Measurements from ENCODE around the gene BRIP1.

The BRIP1 gene

GRCh38 chr17:61862975-61863800, at the start of gene BRIP1:
Gene BRIP1 (minus strand): TSS chr17:61863528. CDS start chr17:61861539, 1,989 bp downstream.
- Histone ChIP-seq H3K9ac (no peak within 1 kb of the TSS), H3K9me3 (ENCODE audit: control insufficient read depth, low read length) (no peaks in the 10 kb centered on the region), H3K4me3 (ENCODE audit: low read depth, low read length) (peak within 1 kb of the TSS; percentile 87), H3K4me2 (ENCODE audit: low read length) (peak within 1 kb of the TSS; percentile 93), H3K36me3 (ENCODE audit: control insufficient read depth, insufficient read depth, low read length) (no peaks in the 10 kb centered on the region), H3K79me2 (no peaks in the 10 kb centered on the region), H3K4me1 (no peaks in the 10 kb centered on the region), H3K27me3 (ENCODE audit: control insufficient read depth, insufficient read depth, low read length) (no peaks in the 10 kb centered on the region), H2AFZ (peak within 1 kb of the TSS; percentile 91), H3K27ac (peak within 1 kb of the TSS; percentile 21)
- TF ChIP-seq CTCF (IDR thresholded peaks at IDR 0.05), result no peak

DNA sequence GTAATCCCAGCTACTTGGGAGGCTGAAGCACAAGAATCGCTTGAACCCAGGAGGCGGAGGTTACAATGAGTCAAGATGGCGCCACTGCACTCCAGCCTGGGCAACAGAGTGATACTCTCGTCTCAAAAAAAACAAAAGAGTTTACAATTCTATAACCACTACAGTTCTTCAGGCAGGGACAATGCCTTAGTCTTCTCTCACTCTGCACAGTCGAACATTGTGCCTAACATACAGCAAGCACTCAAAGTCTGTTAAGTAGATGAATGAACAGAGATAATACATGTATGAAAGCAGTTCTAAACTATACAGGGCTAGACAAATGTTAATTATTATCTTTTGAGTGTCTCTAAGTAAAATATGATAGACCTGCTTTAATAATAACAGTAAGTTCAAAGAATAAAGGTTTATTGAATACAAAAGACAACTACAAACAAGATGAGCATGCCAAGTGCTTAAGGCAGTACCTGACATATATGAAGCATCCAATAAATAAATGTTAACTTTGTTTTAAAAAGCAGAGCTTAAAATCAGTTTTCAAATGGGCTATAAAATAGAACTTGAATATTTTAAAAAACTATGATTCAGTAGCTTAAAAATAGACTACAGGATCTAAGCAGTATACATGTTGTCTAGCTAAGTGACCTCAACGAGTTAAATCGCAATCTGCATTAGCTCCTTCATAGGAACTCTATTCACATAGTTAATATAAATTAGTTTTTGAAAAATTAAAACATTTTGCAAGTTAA, 45.1 kb upstream of the BRIP1 start:
- H3K27ac ChIP-seq, result no peak overlapping the region
- H3K79me2 ChIP-seq, result no peaks in the 10 kb centered on the region
- no peak overlapping the region for H3K4me2 ChIP-seq (ENCODE audit: low read length)
- H3K9me3 ChIP-seq (ENCODE audit: control insufficient read depth, low read length), result no peaks in the 10 kb centered on the region
- H3K27me3 ChIP-seq (ENCODE audit: control insufficient read depth, insufficient read depth, low read length), result no peaks in the 10 kb centered on the region
- no peak overlapping the region for H3K4me3 ChIP-seq (ENCODE audit: low read depth, low read length)
- H3K9ac ChIP-seq, result no peak overlapping the region
- TF ChIP-seq CTCF (IDR thresholded peaks at IDR 0.05), result no peak
- no peak overlapping the region for H2AFZ ChIP-seq
- no peaks in the 10 kb centered on the region for H3K36me3 ChIP-seq (ENCODE audit: control insufficient read depth, insufficient read depth, low read length)
- H3K4me1 ChIP-seq, result no peaks in the 10 kb centered on the region

DNA sequence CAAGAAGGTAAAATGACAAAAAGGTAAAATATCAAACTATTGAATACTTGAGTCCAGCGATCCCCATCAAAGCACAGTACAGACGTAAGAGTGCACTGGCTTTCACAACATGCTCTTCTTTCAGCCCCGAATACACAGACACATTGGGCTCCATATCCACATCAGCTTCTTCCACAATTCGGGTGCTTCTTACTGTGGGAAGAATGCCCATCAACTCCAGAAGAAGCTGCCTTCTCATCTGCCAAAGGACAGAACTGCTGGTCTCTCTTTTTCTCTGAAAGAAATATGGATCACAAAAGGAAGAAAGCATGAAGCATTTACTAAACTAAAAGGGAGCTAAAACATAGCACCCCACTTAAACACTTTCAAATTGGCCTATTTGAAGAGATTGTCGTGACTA, 44.0 kb upstream of the BRIP1 start:
- no peaks in the 10 kb centered on the region for H3K9me3 ChIP-seq (ENCODE audit: control insufficient read depth, low read length)
- no peak overlapping the region for H2AFZ ChIP-seq
- TF ChIP-seq CTCF (IDR thresholded peaks at IDR 0.05), result no peak
- no peak overlapping the region for H3K27ac ChIP-seq
- H3K79me2 ChIP-seq, result no peaks in the 10 kb centered on the region
- H3K9ac ChIP-seq, result no peak overlapping the region
- H3K27me3 ChIP-seq (ENCODE audit: control insufficient read depth, insufficient read depth, low read length), result no peaks in the 10 kb centered on the region
- no peaks in the 10 kb centered on the region for H3K4me1 ChIP-seq
- H3K4me3 ChIP-seq (ENCODE audit: low read depth, low read length), result no peak overlapping the region
- H3K4me2 ChIP-seq (ENCODE audit: low read length), result no peak overlapping the region
- H3K36me3 ChIP-seq (ENCODE audit: control insufficient read depth, insufficient read depth, low read length), result no peaks in the 10 kb centered on the region

DNA sequence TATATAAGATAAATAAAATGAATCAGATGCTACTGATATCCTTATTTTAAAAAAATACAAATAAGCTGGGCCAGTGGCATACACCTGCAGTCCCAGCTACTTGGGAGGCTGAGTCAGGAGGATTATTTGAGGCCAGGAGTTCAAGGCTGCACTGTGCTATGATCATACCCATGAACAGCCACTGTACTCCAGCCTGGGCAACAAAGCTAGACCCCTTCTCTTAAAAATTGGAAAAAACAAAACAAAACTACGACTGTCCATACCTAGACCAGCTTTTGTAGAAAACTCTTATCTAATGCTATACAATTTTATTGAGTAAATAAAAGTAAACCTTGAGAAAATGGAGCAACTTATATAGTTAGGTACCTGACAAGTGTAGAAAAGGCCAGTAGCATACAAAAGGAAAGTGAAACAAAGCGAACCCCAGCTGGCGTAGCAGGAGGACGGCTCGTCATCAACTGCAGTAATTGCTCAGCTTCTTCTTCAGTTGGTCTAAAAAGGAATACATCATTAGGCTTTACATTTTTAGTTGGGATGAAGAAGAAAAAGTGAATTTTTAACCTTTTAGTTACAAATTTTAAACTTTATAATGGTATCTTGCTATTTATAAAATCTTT, 40.9 kb upstream of the BRIP1 start:
- TF ChIP-seq CTCF (IDR thresholded peaks at IDR 0.05), result no peak
- Histone ChIP-seq H3K4me1 (no peaks in the 10 kb centered on the region), H3K79me2 (no peaks in the 10 kb centered on the region), H2AFZ (no peak overlapping the region), H3K9ac (no peak overlapping the region), H3K27ac (no peak overlapping the region), H3K9me3 (ENCODE audit: control insufficient read depth, low read length) (no peaks in the 10 kb centered on the region), H3K36me3 (ENCODE audit: control insufficient read depth, insufficient read depth, low read length) (no peaks in the 10 kb centered on the region), H3K4me2 (ENCODE audit: low read length) (no peak overlapping the region), H3K27me3 (ENCODE audit: control insufficient read depth, insufficient read depth, low read length) (no peaks in the 10 kb centered on the region), H3K4me3 (ENCODE audit: low read depth, low read length) (no peak overlapping the region)
